HFFc6 (cell line): Measurements from ENCODE around the gene SOX4. TPM values are rescaled to one million over a fixed set of nuclear protein-coding genes. Genes with fewer than 3 reads are reported as not detected.
A peak's percentile ranks its signal among the peaks of the same experiment; 100 is the strongest.

Experiments
- DNase-seq: peaks from one replicate; pipeline ENCODE4 v3.0.0-alpha.2; 2018
- H3K27ac Mint-ChIP-seq: 2 replicates; pipeline ENCODE4 v1.8.0; 2020; ENCODE audit warnings: mild to moderate bottlenecking, mixed read lengths
- H3K27me3 Mint-ChIP-seq: 2 replicates; pipeline ENCODE4 v1.8.0; 2021; ENCODE audit warnings: mild to moderate bottlenecking, moderate library complexity, mixed read lengths; ENCODE audit not compliant: insufficient read depth
- H3K36me3 Mint-ChIP-seq: 2 replicates; pipeline ENCODE4 v1.8.0; 2021; ENCODE audit warnings: low read depth, mixed read lengths
- H3K4me1 Mint-ChIP-seq: 2 replicates; pipeline ENCODE4 v1.8.0; 2020; ENCODE audit warnings: low read depth, mixed read lengths
- H3K4me3 Mint-ChIP-seq: 2 replicates; pipeline ENCODE4 v1.8.0; 2020; ENCODE audit warnings: mild to moderate bottlenecking, moderate library complexity, mixed read lengths
- H3K9me3 Mint-ChIP-seq: 2 replicates; pipeline ENCODE4 v1.8.0; 2020; ENCODE audit warnings: mild to moderate bottlenecking, mixed read lengths
- CTCF ChIP-seq: fragments of 200-600 bp; sonication (generic); IDR thresholded peaks from 2 replicates; pipeline ENCODE4 v1.5.0; 2021; ENCODE audit warnings: antibody characterized with exemption, mild to moderate bottlenecking
- total RNA-seq, 6 experiments: library from RNA; stranded (reverse); fragmentation: NEBNext Ultra II Directional; extraction: Animal tissue kit (Norgen Biotek cat#: 25700); gene quantifications; 2 replicates in 1 of 6; 3 replicates in 5 of 6; pipeline ENCODE4 v1.2.3, GENCODE V29; 2021

SOX4 gene
- total RNA-seq, 6 experiments from 2014 or later, result 3.3 to 6.4 (median 3.6) TPM

GRCh38 chr6:21586300-21586699 lies 7.3 kb upstream of the SOX4 start:
- no peak for TF ChIP-seq CTCF
- peaks cover 2% of the 10 kb centered on the region; the same call in 1 of the 2 replicates for H3K27me3 Mint-ChIP-seq
- no peak overlapping the region for H3K27ac Mint-ChIP-seq
- peaks cover 9% of the 10 kb centered on the region; the same call in 1 of the 2 replicates for H3K9me3 Mint-ChIP-seq
- peak overlapping the region; percentile 93; the same call in 1 of the 2 replicates for H3K4me3 Mint-ChIP-seq
- H3K36me3 Mint-ChIP-seq, result no peaks in the 10 kb centered on the region
- no peak for DNase-seq
- H3K4me1 Mint-ChIP-seq, result peaks cover 12% of the 10 kb centered on the region; the same call in 1 of the 2 replicates

GRCh38 chr6:21586740-21587178 lies 6.8 kb upstream of the SOX4 start:
- Mint-ChIP-seq H3K4me3 (peak overlapping the region; percentile 93), H3K36me3 (no peaks in the 10 kb centered on the region), H3K27ac (no peak overlapping the region), H3K27me3 (peaks cover 2% of the 10 kb centered on the region; the same call in 1 of the 2 replicates), H3K4me1 (peaks cover 12% of the 10 kb centered on the region; the same call in 1 of the 2 replicates), H3K9me3 (peaks cover 9% of the 10 kb centered on the region; the same call in 1 of the 2 replicates)
- no peak for DNase-seq
- no peak for TF ChIP-seq CTCF

- H3K4me1 Mint-ChIP-seq, result peaks cover 9% of the 10 kb centered on the region; the same call in 1 of the 2 replicates
- H3K9me3 Mint-ChIP-seq, result peaks cover 3% of the 10 kb centered on the region; the same call in 1 of the 2 replicates
- H3K4me3 Mint-ChIP-seq, result peak overlapping the region; percentile 93
- H3K27me3 Mint-ChIP-seq, result peaks cover 2% of the 10 kb centered on the region; the same call in 1 of the 2 replicates
- H3K27ac Mint-ChIP-seq, result peak overlapping the region; percentile 84
- peak; percentile 56 for TF ChIP-seq CTCF
- DNase-seq, result peak; percentile 35
- H3K36me3 Mint-ChIP-seq, result no peaks in the 10 kb centered on the region
Measured at GRCh38 chr6:21587179-21587960, 6.2 kb upstream of the SOX4 start.

- H3K9me3 Mint-ChIP-seq, result no peaks in the 10 kb centered on the region
- peak overlapping the region; percentile 84 for H3K27ac Mint-ChIP-seq
- no peak for DNase-seq
- no peak for TF ChIP-seq CTCF
- H3K4me1 Mint-ChIP-seq, result peaks cover 5% of the 10 kb centered on the region; the same call in 1 of the 2 replicates
- H3K27me3 Mint-ChIP-seq, result peaks cover 2% of the 10 kb centered on the region; the same call in 1 of the 2 replicates
- H3K36me3 Mint-ChIP-seq, result no peaks in the 10 kb centered on the region
- peak overlapping the region; percentile 93 for H3K4me3 Mint-ChIP-seq
Measured at GRCh38 chr6:21587961-21588480, 5.5 kb upstream of the SOX4 start.

GRCh38 chr6:21588481-21589351 lies 4.8 kb upstream of the SOX4 start:
- H3K9me3 Mint-ChIP-seq, result no peaks in the 10 kb centered on the region
- H3K27me3 Mint-ChIP-seq, result peaks cover 2% of the 10 kb centered on the region; the same call in 1 of the 2 replicates
- H3K36me3 Mint-ChIP-seq, result no peaks in the 10 kb centered on the region
- no peak for TF ChIP-seq CTCF
- peak; percentile 71 for DNase-seq
- H3K27ac Mint-ChIP-seq, result peak overlapping the region; percentile 84
- peaks cover 5% of the 10 kb centered on the region; the same call in 1 of the 2 replicates for H3K4me1 Mint-ChIP-seq
- peak overlapping the region; percentile 93 for H3K4me3 Mint-ChIP-seq
